ENCODE results near the gene TP53RK. TPM values are rescaled to one million over a fixed set of nuclear protein-coding genes. Genes with fewer than 3 reads are reported as not detected.
A peak's percentile ranks its signal among the peaks of the same experiment; 100 is the strongest.

Gene TP53RK
- total RNA-seq, 1 donor from 2014 or later: 12.0 TPM

- TF ChIP-seq CTCF (IDR thresholded peaks at IDR 0.05): no peak
- Mint-ChIP-seq H3K4me3 (ENCODE audit: unreplicated experiment) (no peak overlapping the region), H3K36me3 (ENCODE audit: low read depth) (peaks cover 7% of the 10 kb centered on the region), H3K4me1 (ENCODE audit: low read depth) (peaks cover 4% of the 10 kb centered on the region), H3K27ac (ENCODE audit: unreplicated experiment) (no peak overlapping the region), H3K27me3 (ENCODE audit: low read depth) (peaks cover 28% of the 10 kb centered on the region), H3K9me3 (ENCODE audit: low read depth) (no peaks in the 10 kb centered on the region)
- DNase-seq (ENCODE audit: low spot score): no peak
Measured at GRCh38 chr20:46652699-46653098, 36.5 kb downstream of the TP53RK start.

GRCh38 chr20:46651091-46651962 is 37.9 kb downstream of the TP53RK start, which contains the start of gene SLC13A3:
Gene SLC13A3, minus strand, starts transcription at chr20:46651459. Its CDS starts 38 bp downstream, at chr20:46651421.
- H3K27ac Mint-ChIP-seq (ENCODE audit: unreplicated experiment): no peak within 1 kb of the TSS
- peaks cover 28% of the 10 kb centered on the region for H3K27me3 Mint-ChIP-seq (ENCODE audit: low read depth)
- no peak for DNase-seq (ENCODE audit: low spot score)
- no peaks in the 10 kb centered on the region for H3K9me3 Mint-ChIP-seq (ENCODE audit: low read depth)
- H3K4me3 Mint-ChIP-seq (ENCODE audit: unreplicated experiment): peak within 1 kb of the TSS; percentile 37
- H3K36me3 Mint-ChIP-seq (ENCODE audit: low read depth): peaks cover 7% of the 10 kb centered on the region
- peaks cover 17% of the 10 kb centered on the region for H3K4me1 Mint-ChIP-seq (ENCODE audit: low read depth)
- TF ChIP-seq CTCF (IDR thresholded peaks at IDR 0.05): no peak

- peaks cover 7% of the 10 kb centered on the region for H3K36me3 Mint-ChIP-seq (ENCODE audit: low read depth)
- TF ChIP-seq CTCF (IDR thresholded peaks at IDR 0.05): no peak
- H3K4me3 Mint-ChIP-seq (ENCODE audit: unreplicated experiment): peak overlapping the region; percentile 37
- no peak overlapping the region for H3K27ac Mint-ChIP-seq (ENCODE audit: unreplicated experiment)
- H3K4me1 Mint-ChIP-seq (ENCODE audit: low read depth): peaks cover 18% of the 10 kb centered on the region
- DNase-seq (ENCODE audit: low spot score): no peak
- H3K9me3 Mint-ChIP-seq (ENCODE audit: low read depth): no peaks in the 10 kb centered on the region
- H3K27me3 Mint-ChIP-seq (ENCODE audit: low read depth): peaks cover 28% of the 10 kb centered on the region
Measured at GRCh38 chr20:46650575-46651090, 38.6 kb downstream of the TP53RK start.

GRCh38 chr20:46649965-46650542 is 39.2 kb downstream of the TP53RK start:
- Mint-ChIP-seq H3K36me3 (ENCODE audit: low read depth) (peaks cover 7% of the 10 kb centered on the region), H3K27me3 (ENCODE audit: low read depth) (peaks cover 28% of the 10 kb centered on the region)

More at GRCh38 chr20:46649965-46650542, 39.2 kb downstream of the TP53RK start:
- H3K9me3 Mint-ChIP-seq (ENCODE audit: low read depth): no peaks in the 10 kb centered on the region
- no peak for DNase-seq (ENCODE audit: low spot score)
- no peak overlapping the region for H3K4me3 Mint-ChIP-seq (ENCODE audit: unreplicated experiment)
- H3K4me1 Mint-ChIP-seq (ENCODE audit: low read depth): peaks cover 18% of the 10 kb centered on the region
- H3K27ac Mint-ChIP-seq (ENCODE audit: unreplicated experiment): no peak overlapping the region
- TF ChIP-seq CTCF (IDR thresholded peaks at IDR 0.05): no peak
